ENCODE measurements around the gene TPM4. TPM values are rescaled to one million over a fixed set of nuclear protein-coding genes. Genes with fewer than 3 reads are reported as not detected.
"Not testable (repeated sequence)": the region's sequence is repeated elsewhere in the genome, so short reads cannot be mapped to it uniquely, and the experiment has no call there.

Gene TPM4
- 1,233 and 1,325 TPM in 2 replicates for total RNA-seq

- no peaks in the 10 kb centered on the region for H3K9me3 ChIP-seq (ENCODE audit: low read depth, low read length)
- H3K27ac ChIP-seq (ENCODE audit: low read depth, low read length), result peak within 1 kb of the TSS; percentile 99
- peak within 1 kb of the TSS; percentile 100 for H3K4me2 ChIP-seq (ENCODE audit: insufficient read depth, low read length)
- H4K20me1 ChIP-seq (ENCODE audit: insufficient read depth, low read length), result peaks cover 24% of the 10 kb centered on the region
- H3K36me3 ChIP-seq (ENCODE audit: insufficient read depth, low read length), result peaks cover 32% of the 10 kb centered on the region
- H2AFZ ChIP-seq (ENCODE audit: low read length), result peak within 1 kb of the TSS; percentile 23
- peaks cover 30% of the 10 kb centered on the region for H3K4me1 ChIP-seq (ENCODE audit: insufficient read depth, low read length)
- peaks cover 80% of the 10 kb centered on the region for H3K79me2 ChIP-seq (ENCODE audit: insufficient read depth, low read length)
- peak within 1 kb of the TSS; percentile 86 for H3K4me3 ChIP-seq (ENCODE audit: insufficient read depth, low read length)
- no peak for TF ChIP-seq CTCF (IDR thresholded peaks at IDR 0.05; ENCODE audit: extremely low read depth, low read depth, low read length)
- peak; percentile 97 for DNase-seq (ENCODE audit: insufficient read length, low spot score, missing footprints)
- no peaks in the 10 kb centered on the region for H3K27me3 ChIP-seq (ENCODE audit: insufficient read depth, low read length)
These were observed at the start of gene TPM4 for GRCh38 chr19:16076154-16076957. Gene TPM4 (plus strand): TSS chr19:16076495. CDS start chr19:16076566, 71 bp downstream.

- peak; percentile 36 for DNase-seq (ENCODE audit: insufficient read length, low spot score, missing footprints)
- no peak overlapping the region for H2AFZ ChIP-seq (ENCODE audit: low read length)
- H3K27ac ChIP-seq (ENCODE audit: low read depth, low read length), result no peak overlapping the region
- H3K36me3 ChIP-seq (ENCODE audit: insufficient read depth, low read length), result no peaks in the 10 kb centered on the region
- no peak overlapping the region for H3K4me2 ChIP-seq (ENCODE audit: insufficient read depth, low read length)
- no peak overlapping the region for H3K4me3 ChIP-seq (ENCODE audit: insufficient read depth, low read length)
- H3K9me3 ChIP-seq (ENCODE audit: low read depth, low read length), result no peaks in the 10 kb centered on the region
- TF ChIP-seq CTCF (IDR thresholded peaks at IDR 0.05; ENCODE audit: extremely low read depth, low read depth, low read length), result no peak
- no peaks in the 10 kb centered on the region for H3K79me2 ChIP-seq (ENCODE audit: insufficient read depth, low read length)
- H3K27me3 ChIP-seq (ENCODE audit: insufficient read depth, low read length), result no peaks in the 10 kb centered on the region
- H4K20me1 ChIP-seq (ENCODE audit: insufficient read depth, low read length), result no peaks in the 10 kb centered on the region
- H3K4me1 ChIP-seq (ENCODE audit: insufficient read depth, low read length), result no peaks in the 10 kb centered on the region
These were observed 49.5 kb upstream of the TPM4 start for GRCh38 chr19:16026756-16027155.

- no peak for TF ChIP-seq CTCF (IDR thresholded peaks at IDR 0.05; ENCODE audit: extremely low read depth, low read depth, low read length)
- H3K9me3 ChIP-seq (ENCODE audit: low read depth, low read length), result no peaks in the 10 kb centered on the region
- H3K4me1 ChIP-seq (ENCODE audit: insufficient read depth, low read length), result no peaks in the 10 kb centered on the region
- H3K4me3 ChIP-seq (ENCODE audit: insufficient read depth, low read length), result no peak overlapping the region
- no peak overlapping the region for H2AFZ ChIP-seq (ENCODE audit: low read length)
- no peak overlapping the region for H3K27ac ChIP-seq (ENCODE audit: low read depth, low read length)
- peak; percentile 62 for DNase-seq (ENCODE audit: insufficient read length, low spot score, missing footprints)
- no peak overlapping the region for H3K4me2 ChIP-seq (ENCODE audit: insufficient read depth, low read length)
- no peaks in the 10 kb centered on the region for H3K36me3 ChIP-seq (ENCODE audit: insufficient read depth, low read length)
- H3K79me2 ChIP-seq (ENCODE audit: insufficient read depth, low read length), result no peaks in the 10 kb centered on the region
- no peaks in the 10 kb centered on the region for H4K20me1 ChIP-seq (ENCODE audit: insufficient read depth, low read length)
- no peaks in the 10 kb centered on the region for H3K27me3 ChIP-seq (ENCODE audit: insufficient read depth, low read length)
These were observed 48.8 kb upstream of the TPM4 start for GRCh38 chr19:16027528-16027927.

GRCh38 chr19:16030155-16030554, 46.1 kb upstream of the TPM4 start:
- DNase-seq (ENCODE audit: insufficient read length, low spot score, missing footprints); H3K79me2 ChIP-seq (ENCODE audit: insufficient read depth, low read length); H2AFZ ChIP-seq (ENCODE audit: low read length); H4K20me1 ChIP-seq (ENCODE audit: insufficient read depth, low read length); H3K4me1 ChIP-seq (ENCODE audit: insufficient read depth, low read length); H3K36me3 ChIP-seq (ENCODE audit: insufficient read depth, low read length); H3K27ac ChIP-seq (ENCODE audit: low read depth, low read length); H3K9me3 ChIP-seq (ENCODE audit: low read depth, low read length); H3K27me3 ChIP-seq (ENCODE audit: insufficient read depth, low read length); H3K4me2 ChIP-seq (ENCODE audit: insufficient read depth, low read length); H3K4me3 ChIP-seq (ENCODE audit: insufficient read depth, low read length): not testable (repeated sequence)
